NT2/D1 (cell line): ENCODE results near the gene PPP2R5C.

Source experiments
- DNase-seq: peaks from one replicate; pipeline ENCODE4 v3.0.0-alpha.2; 2011; ENCODE audit warnings: low read depth, low spot score
- H3K27me3 ChIP-seq: 2 replicates; pipeline ENCODE4 v1.6.0; 2011; ENCODE audit warnings: mild to moderate bottlenecking; ENCODE audit not compliant: insufficient read length, insufficient read depth
- H3K36me3 ChIP-seq: 2 replicates; pipeline ENCODE4 v1.6.1; 2011; ENCODE audit warnings: mild to moderate bottlenecking, low read length, mixed read lengths; ENCODE audit not compliant: insufficient read depth, insufficient read length
- H3K4me1 ChIP-seq: 2 replicates; pipeline ENCODE4 v1.5.1; 2011; ENCODE audit not compliant: insufficient read depth, insufficient read length
- H3K4me3 ChIP-seq: 2 replicates; pipeline ENCODE4 v1.5.1; 2011; ENCODE audit warnings: low read depth; ENCODE audit not compliant: insufficient read length
- H3K9ac ChIP-seq: 2 replicates; pipeline ENCODE4 v1.6.0; 2011; ENCODE audit warnings: low read depth; ENCODE audit not compliant: insufficient read length
- H3K9me3 ChIP-seq: 2 replicates; pipeline ENCODE4 v1.5.1; 2011; ENCODE audit warnings: mild to moderate bottlenecking, low read length; ENCODE audit not compliant: insufficient read depth
- SUZ12 ChIP-seq: IDR thresholded peaks from 2 replicates; pipeline ENCODE4 v1.6.1; 2011; ENCODE audit not compliant: insufficient read length, insufficient read depth; ENCODE audit errors: extremely low read depth
- YY1 ChIP-seq: IDR thresholded peaks from 2 replicates; pipeline ENCODE4 v1.6.1; 2011; ENCODE audit not compliant: insufficient read length, insufficient read depth
- ZNF274 ChIP-seq: IDR thresholded peaks from 2 replicates; pipeline ENCODE4 v1.6.1; 2011; ENCODE audit warnings: mild to moderate bottlenecking, low read depth, low read length

The PPP2R5C gene

DNA sequence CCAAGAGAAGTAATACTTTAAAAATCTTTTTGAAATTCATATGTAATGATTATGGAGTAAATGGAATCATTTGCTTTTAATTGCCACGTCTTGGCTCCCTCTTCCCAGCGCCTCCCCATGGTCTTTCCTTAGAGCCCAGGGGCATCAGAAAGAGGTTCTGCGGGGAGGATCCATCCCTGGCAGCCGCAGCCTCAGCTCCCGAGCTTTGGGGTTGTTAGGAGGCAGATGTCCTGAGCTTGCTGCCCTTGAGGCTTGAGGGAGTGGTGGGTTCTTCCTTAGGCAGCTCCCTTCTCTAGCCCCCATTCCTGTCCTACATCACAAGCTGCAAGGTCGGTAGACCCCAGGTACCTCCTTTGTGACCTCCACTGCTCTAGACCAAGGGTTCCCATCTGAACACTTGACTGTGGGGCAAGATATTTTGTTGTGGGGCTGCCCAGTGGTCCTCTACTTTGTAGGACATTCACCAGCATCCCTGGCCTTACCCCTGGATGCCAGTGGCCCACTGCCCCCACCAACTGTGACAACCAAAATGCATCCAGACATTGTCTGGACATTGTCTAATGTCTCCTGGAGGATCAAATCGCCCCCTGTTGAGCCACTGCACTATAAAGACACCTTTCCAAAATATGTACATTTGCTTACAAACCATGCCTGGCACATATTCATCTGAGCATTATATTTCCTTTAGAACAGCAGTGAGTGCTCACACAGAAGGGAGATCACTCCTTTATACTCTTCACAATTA, 6.3 kb downstream of the PPP2R5C start:
- TF ChIP-seq SUZ12, result no peak
- TF ChIP-seq ZNF274, result no peak
- TF ChIP-seq YY1, result no peak
- DNase-seq, result no peak
- Histone ChIP-seq H3K9me3 (no peaks in the 10 kb centered on the region), H3K9ac (no peak overlapping the region), H3K4me3 (no peak overlapping the region), H3K4me1 (no peaks in the 10 kb centered on the region), H3K27me3 (no peaks in the 10 kb centered on the region), H3K36me3 (peaks cover 23% of the 10 kb centered on the region)

DNA sequence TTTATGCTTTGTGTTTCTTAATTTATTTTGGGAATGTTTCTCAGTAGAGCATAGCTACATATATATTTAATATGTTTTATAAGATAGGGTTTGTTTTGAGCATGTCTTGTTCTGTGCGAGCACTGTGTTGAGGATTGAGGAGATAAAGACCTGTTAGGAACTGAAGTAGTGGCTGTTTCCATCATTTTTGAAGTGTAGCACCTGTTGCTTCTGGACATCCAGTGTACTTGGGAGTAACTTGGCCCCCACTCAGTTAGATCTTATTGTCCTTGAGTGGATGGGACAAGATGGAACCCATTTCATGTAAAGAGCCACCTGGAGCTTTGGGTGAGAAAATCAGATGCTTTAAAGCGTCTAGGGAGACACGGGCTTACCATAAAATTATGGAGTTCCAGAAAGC, 8.7 kb downstream of the PPP2R5C start:
- Histone ChIP-seq H3K9me3 (no peaks in the 10 kb centered on the region), H3K27me3 (no peaks in the 10 kb centered on the region)
- TF ChIP-seq SUZ12 (no peak), YY1 (no peak), ZNF274 (no peak)

DNA sequence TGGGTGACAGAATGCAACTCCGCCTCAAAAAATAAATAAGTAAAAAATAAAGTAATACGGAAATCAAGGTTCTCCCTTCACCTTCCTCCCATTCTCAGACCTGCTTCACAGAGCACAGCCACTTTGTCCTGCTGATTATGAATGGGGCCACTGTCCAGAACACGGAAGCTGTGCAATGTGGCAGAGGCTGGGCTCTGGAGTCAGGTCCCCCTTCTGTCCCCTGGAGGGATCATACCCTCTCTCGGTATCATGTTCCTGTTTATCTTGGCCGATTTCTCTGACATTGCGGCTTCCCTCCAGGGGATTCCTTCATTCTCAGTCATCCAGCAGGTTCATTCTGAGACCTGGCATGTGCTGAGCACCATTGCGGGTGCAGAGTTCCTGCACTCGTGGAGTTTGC, 11.3 kb downstream of the PPP2R5C start:
- H3K4me3 ChIP-seq, result no peak overlapping the region
- H3K27me3 ChIP-seq, result no peaks in the 10 kb centered on the region
- H3K36me3 ChIP-seq, result no peaks in the 10 kb centered on the region
- H3K9ac ChIP-seq, result no peak overlapping the region
- H3K4me1 ChIP-seq, result no peaks in the 10 kb centered on the region
- H3K9me3 ChIP-seq, result no peaks in the 10 kb centered on the region
- TF ChIP-seq YY1 (no peak), ZNF274 (no peak), SUZ12 (no peak)
- DNase-seq, result no peak

More for the DNA sequence above, 8.7 kb downstream of the PPP2R5C start:
- Histone ChIP-seq H3K4me3 (no peak overlapping the region), H3K9ac (no peak overlapping the region), H3K36me3 (peaks cover 9% of the 10 kb centered on the region), H3K4me1 (no peaks in the 10 kb centered on the region)
- DNase-seq, result no peak

DNA sequence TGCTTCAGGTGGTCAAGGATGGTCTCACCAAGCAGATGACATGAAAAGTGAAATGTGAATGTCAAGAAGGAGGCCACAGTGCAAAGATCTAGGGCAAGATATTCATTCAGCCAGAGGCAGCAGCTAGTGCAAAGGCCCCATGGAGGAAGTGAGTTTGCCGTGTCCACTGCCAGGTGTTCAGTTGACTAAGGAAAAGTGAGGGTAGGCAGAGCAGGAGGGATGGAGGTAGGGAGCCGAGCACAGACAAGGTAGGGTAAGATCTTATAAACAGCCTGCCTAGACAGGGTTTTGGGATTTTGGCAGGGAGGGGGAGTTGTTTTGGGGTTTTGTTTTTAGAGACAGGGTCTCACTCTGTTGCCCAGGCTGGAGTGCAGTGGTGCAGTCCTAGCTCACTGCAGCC, 11.9 kb downstream of the PPP2R5C start:
- TF ChIP-seq YY1 (no peak), ZNF274 (no peak), SUZ12 (no peak)
- H3K9ac ChIP-seq, result no peak overlapping the region
- H3K4me1 ChIP-seq, result no peaks in the 10 kb centered on the region
- H3K27me3 ChIP-seq, result no peaks in the 10 kb centered on the region
- H3K36me3 ChIP-seq, result no peaks in the 10 kb centered on the region
- no peak for DNase-seq
- no peak overlapping the region for H3K4me3 ChIP-seq
- no peaks in the 10 kb centered on the region for H3K9me3 ChIP-seq

DNA sequence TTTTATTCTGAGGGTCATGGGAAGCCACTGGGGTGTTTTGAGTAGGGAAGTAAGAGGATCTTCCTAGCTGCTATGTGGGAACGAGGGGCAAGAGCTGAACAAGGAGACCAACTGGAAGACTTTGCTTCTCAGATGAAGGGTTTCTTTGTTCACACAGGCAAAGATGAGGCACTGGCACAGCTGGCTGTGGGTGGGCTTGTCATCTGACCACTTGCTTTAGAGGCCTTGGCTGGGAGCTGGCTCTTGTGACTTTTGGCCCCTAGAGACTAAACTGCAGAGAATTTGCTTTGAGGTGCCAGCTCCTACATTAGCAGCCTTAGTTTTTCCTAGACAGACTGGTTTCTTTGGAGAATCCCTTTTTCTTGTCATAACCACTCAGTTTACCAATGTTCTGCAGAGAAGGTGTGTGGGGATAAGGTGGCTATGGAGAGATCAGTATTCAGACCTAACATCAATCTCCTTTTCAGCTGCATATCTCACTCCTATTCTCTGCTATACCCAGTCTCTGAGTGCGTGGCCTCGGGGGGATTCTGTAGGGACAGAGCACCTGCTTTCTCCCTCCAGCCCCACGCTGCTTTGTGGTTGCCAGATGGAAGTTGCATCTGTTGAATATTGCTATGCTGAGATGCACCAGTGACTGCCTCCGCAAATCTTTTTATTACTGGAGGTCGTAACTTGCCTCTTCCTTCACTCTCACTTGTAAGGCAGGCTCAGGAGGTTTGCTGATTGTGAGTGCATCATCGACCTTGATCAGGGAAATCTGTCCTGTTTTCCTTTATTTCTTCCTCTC, 12.7 kb downstream of the PPP2R5C start:
- Histone ChIP-seq H3K9me3 (no peaks in the 10 kb centered on the region), H3K4me3 (no peak overlapping the region), H3K4me1 (no peaks in the 10 kb centered on the region), H3K9ac (no peak overlapping the region), H3K27me3 (peaks cover 4% of the 10 kb centered on the region), H3K36me3 (no peaks in the 10 kb centered on the region)
- no peak for DNase-seq
- no peak for TF ChIP-seq ZNF274
- TF ChIP-seq SUZ12, result no peak
- no peak for TF ChIP-seq YY1

DNA sequence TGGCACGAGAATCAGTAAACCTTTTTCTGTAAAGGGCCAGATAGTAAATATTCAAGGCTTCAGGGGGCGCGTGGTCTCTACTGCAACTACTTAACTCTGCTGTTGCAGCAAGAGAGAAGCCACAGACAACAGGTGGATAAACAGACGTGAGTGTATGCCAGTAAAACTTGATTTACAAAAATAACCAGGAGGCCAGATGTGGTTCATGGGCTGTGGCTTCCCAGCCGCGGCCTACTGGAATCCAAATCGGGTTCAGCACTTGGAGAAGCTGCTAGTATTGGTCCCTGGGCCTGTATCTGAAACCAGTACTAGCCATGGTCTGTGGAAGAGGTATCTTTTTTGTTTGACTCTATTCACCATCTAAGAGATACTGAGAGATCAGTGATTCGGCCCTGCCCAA, 13.3 kb downstream of the PPP2R5C start:
- TF ChIP-seq SUZ12 (no peak), ZNF274 (no peak), YY1 (no peak)
- H3K9me3 ChIP-seq, result no peaks in the 10 kb centered on the region
- no peak overlapping the region for H3K4me3 ChIP-seq
- H3K9ac ChIP-seq, result no peak overlapping the region
- H3K36me3 ChIP-seq, result no peaks in the 10 kb centered on the region
- H3K27me3 ChIP-seq, result peaks cover 11% of the 10 kb centered on the region
- no peak for DNase-seq
- no peaks in the 10 kb centered on the region for H3K4me1 ChIP-seq

GRCh38 chr14:101775826-101776225, 14.3 kb downstream of the PPP2R5C start:
- Histone ChIP-seq H3K9ac (no peak overlapping the region), H3K4me1 (peaks cover 2% of the 10 kb centered on the region), H3K9me3 (no peaks in the 10 kb centered on the region), H3K36me3 (no peaks in the 10 kb centered on the region), H3K4me3 (no peak overlapping the region), H3K27me3 (peaks cover 21% of the 10 kb centered on the region)
- DNase-seq, result no peak
- TF ChIP-seq YY1 (no peak), SUZ12 (no peak), ZNF274 (no peak)
